ENCODE measurements around the gene NPTX1. TPM values are rescaled to one million over a fixed set of nuclear protein-coding genes. Genes with fewer than 3 reads are reported as not detected.

The NPTX1 gene
- polyA plus RNA-seq, 1 donor from 2014 or later = 0.56 TPM

DNA sequence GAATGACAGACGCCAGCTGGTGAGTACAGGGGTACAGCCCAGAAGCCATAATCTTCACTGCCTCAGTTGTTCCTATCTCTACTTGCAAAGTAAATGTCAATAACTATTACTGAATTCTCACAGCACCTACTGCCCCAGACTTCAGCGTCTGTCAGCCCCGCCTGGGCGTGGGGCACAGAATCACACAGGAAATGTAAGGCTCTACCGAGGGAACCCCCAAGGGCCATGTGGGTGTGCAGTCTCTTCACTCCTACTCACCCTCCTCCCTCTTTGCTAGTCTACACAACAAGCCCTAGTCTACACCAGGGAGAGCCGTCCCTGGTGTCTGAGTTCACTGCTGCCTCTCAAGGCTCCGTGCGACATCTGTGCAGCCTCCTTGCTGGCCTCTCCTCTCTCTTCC lies 4.5 kb downstream of the NPTX1 start:
- H3K9me3 ChIP-seq (ENCODE audit: low read length) = no peaks in the 10 kb centered on the region
- no peaks in the 10 kb centered on the region for H4K20me1 ChIP-seq (ENCODE audit: insufficient read depth)
- H3K4me2 ChIP-seq (ENCODE audit: low read length) = no peak overlapping the region
- H3K9me2 ChIP-seq (ENCODE audit: insufficient read depth, low read length) = no peaks in the 10 kb centered on the region
- TF ChIP-seq, protein P1, sequence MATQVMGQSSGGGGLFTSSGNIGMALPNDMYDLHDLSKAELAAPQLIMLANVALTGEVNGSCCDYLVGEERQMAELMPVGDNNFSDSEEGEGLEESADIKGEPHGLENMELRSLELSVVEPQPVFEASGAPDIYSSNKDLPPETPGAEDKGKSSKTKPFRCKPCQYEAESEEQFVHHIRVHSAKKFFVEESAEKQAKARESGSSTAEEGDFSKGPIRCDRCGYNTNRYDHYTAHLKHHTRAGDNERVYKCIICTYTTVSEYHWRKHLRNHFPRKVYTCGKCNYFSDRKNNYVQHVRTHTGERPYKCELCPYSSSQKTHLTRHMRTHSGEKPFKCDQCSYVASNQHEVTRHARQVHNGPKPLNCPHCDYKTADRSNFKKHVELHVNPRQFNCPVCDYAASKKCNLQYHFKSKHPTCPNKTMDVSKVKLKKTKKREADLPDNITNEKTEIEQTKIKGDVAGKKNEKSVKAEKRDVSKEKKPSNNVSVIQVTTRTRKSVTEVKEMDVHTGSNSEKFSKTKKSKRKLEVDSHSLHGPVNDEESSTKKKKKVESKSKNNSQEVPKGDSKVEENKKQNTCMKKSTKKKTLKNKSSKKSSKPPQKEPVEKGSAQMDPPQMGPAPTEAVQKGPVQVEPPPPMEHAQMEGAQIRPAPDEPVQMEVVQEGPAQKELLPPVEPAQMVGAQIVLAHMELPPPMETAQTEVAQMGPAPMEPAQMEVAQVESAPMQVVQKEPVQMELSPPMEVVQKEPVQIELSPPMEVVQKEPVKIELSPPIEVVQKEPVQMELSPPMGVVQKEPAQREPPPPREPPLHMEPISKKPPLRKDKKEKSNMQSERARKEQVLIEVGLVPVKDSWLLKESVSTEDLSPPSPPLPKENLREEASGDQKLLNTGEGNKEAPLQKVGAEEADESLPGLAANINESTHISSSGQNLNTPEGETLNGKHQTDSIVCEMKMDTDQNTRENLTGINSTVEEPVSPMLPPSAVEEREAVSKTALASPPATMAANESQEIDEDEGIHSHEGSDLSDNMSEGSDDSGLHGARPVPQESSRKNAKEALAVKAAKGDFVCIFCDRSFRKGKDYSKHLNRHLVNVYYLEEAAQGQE (IDR thresholded peaks at IDR 0.05; ENCODE audit: borderline replicate concordance) = no peak
- TF ChIP-seq POLR2AphosphoS5 (IDR thresholded peaks at IDR 0.05) (no peak), SMC3 (conservative IDR thresholded peaks at IDR 0.05; ENCODE audit: poor library complexity) (no peak), TAF1 (IDR thresholded peaks at IDR 0.05; ENCODE audit: low read depth) (no peak), MXI1 (conservative IDR thresholded peaks at IDR 0.05; ENCODE audit: poor library complexity, severe bottlenecking) (no peak), RAD21 (conservative IDR thresholded peaks at IDR 0.05) (no peak), EP300 (conservative IDR thresholded peaks at IDR 0.05; ENCODE audit: poor library complexity, severe bottlenecking) (no peak)
- TF ChIP-seq, protein P2, sequence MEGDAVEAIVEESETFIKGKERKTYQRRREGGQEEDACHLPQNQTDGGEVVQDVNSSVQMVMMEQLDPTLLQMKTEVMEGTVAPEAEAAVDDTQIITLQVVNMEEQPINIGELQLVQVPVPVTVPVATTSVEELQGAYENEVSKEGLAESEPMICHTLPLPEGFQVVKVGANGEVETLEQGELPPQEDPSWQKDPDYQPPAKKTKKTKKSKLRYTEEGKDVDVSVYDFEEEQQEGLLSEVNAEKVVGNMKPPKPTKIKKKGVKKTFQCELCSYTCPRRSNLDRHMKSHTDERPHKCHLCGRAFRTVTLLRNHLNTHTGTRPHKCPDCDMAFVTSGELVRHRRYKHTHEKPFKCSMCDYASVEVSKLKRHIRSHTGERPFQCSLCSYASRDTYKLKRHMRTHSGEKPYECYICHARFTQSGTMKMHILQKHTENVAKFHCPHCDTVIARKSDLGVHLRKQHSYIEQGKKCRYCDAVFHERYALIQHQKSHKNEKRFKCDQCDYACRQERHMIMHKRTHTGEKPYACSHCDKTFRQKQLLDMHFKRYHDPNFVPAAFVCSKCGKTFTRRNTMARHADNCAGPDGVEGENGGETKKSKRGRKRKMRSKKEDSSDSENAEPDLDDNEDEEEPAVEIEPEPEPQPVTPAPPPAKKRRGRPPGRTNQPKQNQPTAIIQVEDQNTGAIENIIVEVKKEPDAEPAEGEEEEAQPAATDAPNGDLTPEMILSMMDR (IDR thresholded peaks at IDR 0.05; ENCODE audit: poor library complexity, severe bottlenecking) = no peak
- no peak overlapping the region for H3K9ac ChIP-seq (ENCODE audit: low read length)
- H3K4me3 ChIP-seq (ENCODE audit: low read length) = no peak overlapping the region
- H3F3A ChIP-seq (ENCODE audit: insufficient read depth, low read length, poor library complexity, severe bottlenecking) = no peaks in the 10 kb centered on the region
- no peak overlapping the region for H2AFZ ChIP-seq (ENCODE audit: low read depth, low read length)
- no peaks in the 10 kb centered on the region for H3K79me2 ChIP-seq (replicated peaks; ENCODE audit: insufficient read depth, low read length)
- peaks cover 33% of the 10 kb centered on the region for H3K27me3 ChIP-seq (ENCODE audit: insufficient read depth, low read depth, low read length)
- no peak overlapping the region for H3K27ac ChIP-seq (ENCODE audit: low read length)
- H3K36me3 ChIP-seq (ENCODE audit: insufficient read depth, low read length) = no peaks in the 10 kb centered on the region

DNA sequence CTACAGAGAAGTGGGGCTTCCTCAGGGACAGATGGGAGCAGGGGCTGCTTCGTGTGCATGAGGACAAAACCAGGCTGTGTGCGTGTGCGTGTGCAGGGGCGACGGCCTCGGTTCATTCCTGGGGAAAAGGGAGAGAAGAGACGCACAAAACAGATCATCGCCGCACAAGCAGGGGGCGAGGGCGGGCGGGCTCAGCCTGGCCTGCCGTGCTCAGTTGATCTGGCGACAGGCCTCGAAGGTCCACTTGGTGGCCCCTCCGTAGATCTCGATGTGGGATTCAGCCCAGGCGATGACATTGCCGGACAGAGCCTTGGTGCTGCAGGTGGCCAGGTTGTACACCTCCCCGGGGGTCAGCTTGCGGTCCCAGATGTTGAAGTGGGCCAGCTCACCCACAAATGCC lies 5.8 kb downstream of the NPTX1 start:
- Histone ChIP-seq H3K4me3 (ENCODE audit: low read length) (no peak overlapping the region), H2AFZ (ENCODE audit: low read depth, low read length) (no peak overlapping the region), H3K9me3 (ENCODE audit: low read length) (no peaks in the 10 kb centered on the region), H3K9me2 (ENCODE audit: insufficient read depth, low read length) (no peaks in the 10 kb centered on the region), H3K27ac (ENCODE audit: low read length) (no peak overlapping the region), H3K9ac (ENCODE audit: low read length) (no peak overlapping the region), H4K20me1 (ENCODE audit: insufficient read depth) (no peaks in the 10 kb centered on the region), H3K27me3 (ENCODE audit: insufficient read depth, low read depth, low read length) (peaks cover 22% of the 10 kb centered on the region), H3K36me3 (ENCODE audit: insufficient read depth, low read length) (no peaks in the 10 kb centered on the region), H3K79me2 (replicated peaks; ENCODE audit: insufficient read depth, low read length) (no peaks in the 10 kb centered on the region), H3F3A (ENCODE audit: insufficient read depth, low read length, poor library complexity, severe bottlenecking) (no peaks in the 10 kb centered on the region), H3K4me2 (ENCODE audit: low read length) (no peak overlapping the region)
- TF ChIP-seq EZH2 (IDR thresholded peaks at IDR 0.05; ENCODE audit: borderline replicate concordance, insufficient read depth, low read length, poor library complexity, severe bottlenecking) (no peak), MXI1 (conservative IDR thresholded peaks at IDR 0.05; ENCODE audit: poor library complexity, severe bottlenecking) (no peak)

DNA sequence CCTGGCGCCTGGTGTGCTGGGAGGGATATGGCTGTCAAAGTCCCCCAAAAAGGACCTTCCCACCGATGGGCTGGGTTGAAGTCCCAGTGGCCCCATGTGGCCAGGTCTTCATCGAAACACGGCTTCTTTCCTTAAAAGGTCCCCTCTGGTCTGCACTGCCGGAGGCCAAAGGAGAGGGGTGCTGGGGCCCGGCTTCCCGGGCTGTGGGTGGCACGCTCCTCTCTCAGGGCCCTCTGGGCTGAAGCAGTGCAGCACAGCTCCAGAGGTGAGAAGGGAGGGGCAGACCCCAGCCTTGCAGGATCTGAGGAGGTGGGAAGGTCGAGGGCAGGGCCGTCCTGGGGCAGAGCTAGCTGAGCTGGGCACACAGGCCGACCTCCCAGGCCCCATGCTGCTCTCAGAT lies 6.7 kb downstream of the NPTX1 start:
- Histone ChIP-seq H4K20me1 (ENCODE audit: insufficient read depth) (no peaks in the 10 kb centered on the region), H3K36me3 (ENCODE audit: insufficient read depth, low read length) (no peaks in the 10 kb centered on the region), H3K9me3 (ENCODE audit: low read length) (no peaks in the 10 kb centered on the region), H3K27me3 (ENCODE audit: insufficient read depth, low read depth, low read length) (peaks cover 13% of the 10 kb centered on the region), H2AFZ (ENCODE audit: low read depth, low read length) (no peak overlapping the region), H3K4me2 (ENCODE audit: low read length) (no peak overlapping the region), H3K79me2 (replicated peaks; ENCODE audit: insufficient read depth, low read length) (no peaks in the 10 kb centered on the region), H3K27ac (ENCODE audit: low read length) (no peak overlapping the region), H3K9ac (ENCODE audit: low read length) (no peak overlapping the region), H3K9me2 (ENCODE audit: insufficient read depth, low read length) (no peaks in the 10 kb centered on the region), H3F3A (ENCODE audit: insufficient read depth, low read length, poor library complexity, severe bottlenecking) (no peaks in the 10 kb centered on the region), H3K4me3 (ENCODE audit: low read length) (no peak overlapping the region)
- no peak for TF ChIP-seq RAD21 (conservative IDR thresholded peaks at IDR 0.05)
- no peak for TF ChIP-seq POLR2AphosphoS5 (IDR thresholded peaks at IDR 0.05)
- no peak for TF ChIP-seq EP300 (conservative IDR thresholded peaks at IDR 0.05; ENCODE audit: poor library complexity, severe bottlenecking)
- TF ChIP-seq, protein P1 (IDR thresholded peaks at IDR 0.05; ENCODE audit: borderline replicate concordance) = no peak
- TF ChIP-seq TAF1 (IDR thresholded peaks at IDR 0.05; ENCODE audit: low read depth) = no peak
- TF ChIP-seq, protein P2 (IDR thresholded peaks at IDR 0.05; ENCODE audit: poor library complexity, severe bottlenecking) = no peak
- TF ChIP-seq EZH2 (IDR thresholded peaks at IDR 0.05; ENCODE audit: borderline replicate concordance, insufficient read depth, low read length, poor library complexity, severe bottlenecking) = no peak
- TF ChIP-seq MXI1 (conservative IDR thresholded peaks at IDR 0.05; ENCODE audit: poor library complexity, severe bottlenecking) = no peak
- TF ChIP-seq SMC3 (conservative IDR thresholded peaks at IDR 0.05; ENCODE audit: poor library complexity) = no peak

All from neural cell (in vitro differentiated cells).